LNCaP clone FGC (cell line): ENCODE data around the gene RAD51B.

Experiments
- DNase-seq: peaks from one replicate; pipeline ENCODE4 v3.0.0-alpha.2; 2011; ENCODE audit warnings: low read depth
- H3K4me3 ChIP-seq: 2 replicates; pipeline ENCODE4 v1.5.1; 2011; ENCODE audit warnings: mild to moderate bottlenecking, low read depth, low read length, control low read depth
- CTCF ChIP-seq: IDR thresholded peaks from 2 replicates; pipeline ENCODE4 v1.5.1; 2012; ENCODE audit warnings: mild to moderate bottlenecking; ENCODE audit not compliant: control insufficient read depth, insufficient read depth; ENCODE audit errors: extremely low read depth

RAD51B gene

DNA sequence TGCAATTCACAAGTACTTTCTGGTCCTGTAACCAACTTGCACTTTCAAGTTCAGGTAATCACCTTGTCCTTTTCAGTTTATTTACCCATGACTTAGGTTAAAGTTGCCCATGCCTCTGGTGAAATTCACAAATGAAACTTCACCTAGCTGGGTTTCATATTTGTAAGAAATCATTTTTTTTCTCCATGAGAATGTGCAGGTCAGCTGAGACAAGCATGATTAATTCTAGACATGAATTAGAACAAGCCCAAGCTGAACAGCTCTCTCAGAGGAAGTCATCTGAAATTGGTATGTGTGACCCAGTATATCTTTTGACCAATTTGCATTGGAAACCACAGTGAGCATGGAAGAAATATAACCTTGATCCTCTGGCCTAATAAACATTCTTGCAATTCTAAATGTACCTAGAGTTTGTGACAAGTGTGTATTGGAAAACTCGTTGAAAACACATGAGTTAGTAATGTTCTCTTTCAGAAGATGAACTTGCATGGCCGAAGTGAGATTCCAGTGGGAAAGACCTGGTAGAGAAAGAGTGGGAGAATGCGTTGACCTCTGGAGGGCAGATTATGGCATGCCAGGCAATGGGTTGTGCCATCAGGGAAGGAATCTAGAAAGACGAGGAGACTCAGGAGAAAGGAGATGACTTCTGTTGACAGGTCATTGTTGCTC is 486.8 kb downstream of the RAD51B start:
- no peak for TF ChIP-seq CTCF
- H3K4me3 ChIP-seq, result no peak overlapping the region
- no peak for DNase-seq

GRCh38 chr14:68306934-68307789 is 487.6 kb downstream of the RAD51B start:
- no peak for TF ChIP-seq CTCF
- peak overlapping the region; percentile 14 for H3K4me3 ChIP-seq
- peak; percentile 85 for DNase-seq

DNA sequence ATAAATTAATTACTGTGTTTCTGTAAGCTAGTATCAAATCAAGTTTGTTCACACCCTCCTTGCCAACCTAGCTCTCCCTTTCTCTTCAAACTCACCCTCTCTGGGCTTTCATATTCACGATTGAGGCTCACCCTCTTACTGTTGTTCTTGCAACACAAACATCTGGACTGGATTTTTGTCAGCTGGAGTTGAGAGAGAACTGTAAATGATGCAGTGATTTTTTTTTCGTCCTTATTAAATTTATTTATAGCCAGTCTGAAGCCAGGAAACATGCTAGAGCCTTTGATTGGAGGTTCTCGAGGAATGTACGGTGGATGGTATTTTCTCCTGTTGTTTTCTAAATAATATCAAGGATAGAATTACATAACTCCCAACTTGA is 488.2 kb downstream of the RAD51B start:
- no peak for TF ChIP-seq CTCF
- peak overlapping the region; percentile 14 for H3K4me3 ChIP-seq

DNA sequence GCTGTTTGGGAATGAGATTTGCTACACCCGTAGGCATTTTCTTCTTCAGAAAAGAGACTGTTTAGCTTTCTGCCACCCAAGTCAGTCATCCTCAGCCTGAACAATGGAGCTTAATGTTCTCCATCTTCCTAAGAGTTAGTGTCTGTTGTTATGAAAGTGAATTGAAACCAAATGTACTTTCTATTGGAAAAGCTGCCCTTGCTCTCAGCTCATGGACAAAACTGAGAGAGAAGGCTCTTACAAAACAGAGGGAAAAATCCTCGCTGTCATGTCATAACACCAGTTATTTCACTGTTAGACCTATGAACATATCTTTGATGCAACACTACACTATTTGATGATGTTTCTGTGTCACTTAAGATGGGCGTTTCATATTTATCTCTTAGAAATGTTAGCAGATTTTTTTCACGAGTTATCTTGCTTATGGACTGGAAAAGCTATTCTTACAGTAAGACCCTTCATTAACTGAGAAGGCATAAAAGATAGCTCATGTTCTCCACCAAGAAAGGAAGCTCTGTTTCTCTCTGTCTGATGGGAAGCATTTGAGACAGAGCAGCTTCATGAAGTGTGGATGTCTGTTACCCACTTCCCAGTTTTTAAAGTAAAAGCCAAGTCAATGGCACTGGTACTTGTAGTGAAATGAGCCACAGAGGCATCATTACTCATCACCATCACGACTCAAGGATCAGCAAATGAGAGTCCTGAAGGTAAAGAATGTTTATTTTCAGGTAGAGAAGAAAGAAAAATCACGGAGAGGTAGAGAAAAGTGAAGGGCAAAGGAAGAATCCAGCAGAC is 489.3 kb downstream of the RAD51B start:
- no peak overlapping the region for H3K4me3 ChIP-seq
- DNase-seq, result no peak
- TF ChIP-seq CTCF, result no peak

More for the DNA sequence above, 488.2 kb downstream of the RAD51B start:
- peak; percentile 62 for DNase-seq

DNA sequence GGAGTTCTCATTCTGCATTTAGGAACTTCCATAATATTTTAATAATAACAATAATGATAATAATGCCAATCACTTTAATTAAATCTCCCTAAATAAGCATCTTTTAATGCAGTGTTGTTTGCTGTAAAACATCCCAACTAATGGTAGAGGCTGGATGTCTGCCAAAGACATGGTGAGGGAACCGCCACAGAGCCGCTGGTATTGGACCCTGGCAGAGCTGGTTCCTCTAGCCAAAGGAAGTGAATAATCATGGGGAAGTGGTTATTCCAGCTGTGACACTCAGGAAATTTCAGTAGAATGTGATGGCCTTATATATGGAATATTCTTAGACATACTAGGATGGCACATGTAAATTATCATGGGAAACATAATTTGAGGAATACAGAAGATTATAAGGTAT is 490.0 kb downstream of the RAD51B start:
- TF ChIP-seq CTCF, result no peak
- DNase-seq, result no peak
- no peak overlapping the region for H3K4me3 ChIP-seq

DNA sequence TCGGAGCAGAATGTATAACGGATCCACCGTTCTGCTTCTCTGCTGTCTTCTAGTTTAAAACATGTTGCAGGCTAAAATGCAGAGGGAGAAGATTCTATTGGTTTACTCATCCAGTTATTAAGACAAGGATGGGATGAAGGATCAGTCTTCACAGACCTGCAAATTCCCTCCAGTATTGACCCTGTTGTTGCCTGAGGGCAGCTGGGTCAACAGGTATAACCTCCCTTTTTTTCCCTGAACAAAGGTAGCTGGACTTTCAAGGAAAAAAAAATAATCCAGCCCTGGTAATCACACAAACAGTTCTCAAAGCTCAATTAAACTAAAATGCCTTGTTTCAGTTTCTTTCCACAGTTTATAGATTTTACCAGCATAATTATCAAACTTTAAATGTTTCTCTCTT is 492.7 kb downstream of the RAD51B start:
- no peak for DNase-seq
- TF ChIP-seq CTCF, result no peak
- no peak overlapping the region for H3K4me3 ChIP-seq
